Trophoblast cell (in vitro differentiated cells and primary cell): Measurements from ENCODE around the gene DMGDH.
A peak's percentile ranks its signal among the peaks of the same experiment; 100 is the strongest.

Source experiments
- DNase-seq, 2 donors: peaks; one replicate each; pipeline ENCODE4 v3.0.0-alpha.2; 2016
- H2AFZ ChIP-seq: 2 replicates; pipeline ENCODE4 v1.6.1; 2013; ENCODE audit warnings: low read length, moderate library complexity, mild to moderate bottlenecking; ENCODE audit not compliant: insufficient read depth, poor library complexity
- H2AK5ac ChIP-seq: 2 replicates; pipeline ENCODE4 v1.6.1; 2013; ENCODE audit warnings: mild to moderate bottlenecking, low read length
- H2BK120ac ChIP-seq: 2 replicates; pipeline ENCODE4 v1.6.1; 2013; ENCODE audit warnings: low read length, mild to moderate bottlenecking, moderate library complexity; ENCODE audit not compliant: insufficient read depth, poor library complexity
- H2BK12ac ChIP-seq: 2 replicates; pipeline ENCODE4 v1.6.1; 2013; ENCODE audit warnings: mild to moderate bottlenecking, low read length, moderate library complexity
- H2BK5ac ChIP-seq: 2 replicates; pipeline ENCODE4 v1.6.1; 2013; ENCODE audit warnings: low read length, low read depth, moderate library complexity, mild to moderate bottlenecking; ENCODE audit not compliant: poor library complexity
- H3K14ac ChIP-seq: 2 replicates; pipeline ENCODE4 v1.6.1; 2013; ENCODE audit warnings: mild to moderate bottlenecking, low read length
- H3K18ac ChIP-seq: 2 replicates; pipeline ENCODE4 v1.6.1; 2013; ENCODE audit warnings: mild to moderate bottlenecking, low read length
- H3K23ac ChIP-seq: 2 replicates; pipeline ENCODE4 v1.6.1; 2013; ENCODE audit warnings: low read length
- H3K27ac ChIP-seq: 2 replicates; pipeline ENCODE4 v1.5.1; 2013; ENCODE audit warnings: low read depth, mild to moderate bottlenecking, inconsistent platforms, low read length, moderate library complexity
- H3K27me3 ChIP-seq: 2 replicates; pipeline ENCODE4 v1.6.1; 2013; ENCODE audit warnings: inconsistent platforms, mild to moderate bottlenecking, low read length, moderate library complexity; ENCODE audit not compliant: insufficient read depth
- H3K36me3 ChIP-seq, 2 experiments: 1 replicate in 1 of 2; 2 replicates in 1 of 2; pipeline ENCODE4 v1.6.1; 2013; ENCODE audit warnings: low read length in 2 of 2, mild to moderate bottlenecking in 2 of 2, moderate library complexity in 1 of 2; ENCODE audit not compliant: insufficient read depth in 2 of 2, control insufficient read depth in 1 of 2
- H3K4ac ChIP-seq: 2 replicates; pipeline ENCODE4 v1.6.1; 2013; ENCODE audit warnings: low read depth, mild to moderate bottlenecking, low read length, moderate library complexity
- H3K4me1 ChIP-seq, 2 experiments: 1 replicate in 1 of 2; 2 replicates in 1 of 2; pipeline ENCODE4 v1.6.1; 2013; ENCODE audit warnings: low read length in 2 of 2, mild to moderate bottlenecking in 2 of 2, moderate library complexity in 1 of 2; ENCODE audit not compliant: insufficient read depth in 2 of 2, control insufficient read depth in 1 of 2
- H3K4me2 ChIP-seq: 2 replicates; pipeline ENCODE4 v1.6.1; 2013; ENCODE audit warnings: inconsistent platforms, mild to moderate bottlenecking, low read length, moderate library complexity
- H3K4me3 ChIP-seq: 2 replicates; pipeline ENCODE4 v1.5.1; 2013; ENCODE audit warnings: mild to moderate bottlenecking, low read depth, low read length, inconsistent platforms
- H3K79me1 ChIP-seq: one replicate; pipeline ENCODE4 v1.6.1; 2013; ENCODE audit warnings: low read length
- H3K79me2 ChIP-seq: 2 replicates; pipeline ENCODE4 v1.6.1; 2013; ENCODE audit warnings: low read length, mild to moderate bottlenecking; ENCODE audit not compliant: control insufficient read depth, insufficient read depth, poor library complexity
- H3K9ac ChIP-seq: 2 replicates; pipeline ENCODE4 v1.6.1; 2013; ENCODE audit warnings: mild to moderate bottlenecking, low read length
- H3K9me3 ChIP-seq: 2 replicates; pipeline ENCODE4 v1.6.1; 2013; ENCODE audit warnings: low read depth, mild to moderate bottlenecking, control low read depth, inconsistent platforms, low read length; ENCODE audit not compliant: insufficient read depth
- H4K12ac ChIP-seq: 2 replicates; pipeline ENCODE4 v1.6.1; 2013; ENCODE audit warnings: low read depth, mild to moderate bottlenecking, low read length, moderate library complexity
- H4K8ac ChIP-seq: 2 replicates; pipeline ENCODE4 v1.6.1; 2013; ENCODE audit warnings: low read depth, mild to moderate bottlenecking, low read length, moderate library complexity
- H4K91ac ChIP-seq: one replicate; pipeline ENCODE4 v1.6.1; 2013; ENCODE audit warnings: low read depth, mild to moderate bottlenecking, low read length, moderate library complexity
- WGBS: extraction: QIAGEN DNeasy Blood & Tissue Kit; methylation state at CpG from one replicate; pipeline ENCODE4 v1.1.7; 2013; ENCODE audit warnings: missing lambda C conversion rate; ENCODE audit not compliant: insufficient read length, insufficient coverage; ENCODE audit errors: extremely low coverage; 5-methylcytosine and 5-hydroxymethylcytosine counted together

DMGDH gene

DNA sequence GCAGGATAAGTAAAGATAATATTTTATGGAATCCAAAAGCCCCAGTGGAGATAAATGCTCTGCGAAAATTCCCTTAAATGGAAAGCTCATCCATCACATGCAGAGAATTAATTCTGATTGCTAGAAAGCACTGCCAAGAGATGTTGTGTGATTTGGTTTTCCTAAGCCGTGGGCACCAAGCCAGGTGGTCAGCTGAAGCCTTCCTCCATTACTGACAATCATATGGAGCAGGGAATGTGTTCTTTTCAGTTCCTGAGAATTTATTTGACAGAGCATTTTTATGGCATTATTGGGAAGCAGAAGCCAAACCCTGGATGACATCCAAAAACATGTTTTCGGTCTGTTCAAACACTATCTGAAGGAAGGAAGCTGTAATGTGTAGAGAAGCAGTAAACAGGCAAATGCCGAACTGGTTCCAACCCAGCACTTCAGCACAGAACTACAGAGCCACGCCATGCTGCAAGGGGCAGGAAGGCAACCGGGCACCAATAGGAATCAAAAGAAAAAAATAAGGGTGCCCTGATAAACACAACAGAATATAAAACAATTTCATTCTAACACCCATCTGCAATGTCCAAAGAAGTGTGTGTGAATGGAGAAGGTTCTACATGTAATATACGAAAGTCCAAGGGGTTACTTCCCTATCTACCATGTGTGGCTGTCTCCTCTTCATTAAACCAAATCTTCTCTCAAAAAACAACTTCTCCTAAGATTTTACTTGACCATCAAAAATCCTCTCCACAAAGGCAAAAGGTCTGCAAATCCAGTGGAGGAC lies 96.6 kb downstream of the DMGDH start:
- H2BK120ac ChIP-seq = no peak overlapping the region
- H3K9ac ChIP-seq = no peak overlapping the region
- H3K27me3 ChIP-seq = no peaks in the 10 kb centered on the region
- H2AFZ ChIP-seq = no peak overlapping the region
- H3K4me1 ChIP-seq = no peaks in the 10 kb centered on the region
- H3K36me3 ChIP-seq = no peaks in the 10 kb centered on the region
- no peak overlapping the region for H3K27ac ChIP-seq
- no peak overlapping the region for H3K18ac ChIP-seq
- H3K79me1 ChIP-seq = no peaks in the 10 kb centered on the region
- no peak overlapping the region for H3K4me2 ChIP-seq
- no peaks in the 10 kb centered on the region for H3K9me3 ChIP-seq
- WGBS = no CpG with 5 or more reads among the region's 7 CpGs
- no peak for DNase-seq
- H3K14ac ChIP-seq = no peak overlapping the region
- H3K23ac ChIP-seq = no peak overlapping the region
- no peak overlapping the region for H4K8ac ChIP-seq
- no peak overlapping the region for H2AK5ac ChIP-seq
- no peak overlapping the region for H4K12ac ChIP-seq
- no peak overlapping the region for H3K4ac ChIP-seq
- H2BK12ac ChIP-seq = no peak overlapping the region
- no peaks in the 10 kb centered on the region for H3K79me2 ChIP-seq
- H4K91ac ChIP-seq = no peak overlapping the region
- no peak overlapping the region for H3K4me3 ChIP-seq
- H2BK5ac ChIP-seq = no peak overlapping the region

DNA sequence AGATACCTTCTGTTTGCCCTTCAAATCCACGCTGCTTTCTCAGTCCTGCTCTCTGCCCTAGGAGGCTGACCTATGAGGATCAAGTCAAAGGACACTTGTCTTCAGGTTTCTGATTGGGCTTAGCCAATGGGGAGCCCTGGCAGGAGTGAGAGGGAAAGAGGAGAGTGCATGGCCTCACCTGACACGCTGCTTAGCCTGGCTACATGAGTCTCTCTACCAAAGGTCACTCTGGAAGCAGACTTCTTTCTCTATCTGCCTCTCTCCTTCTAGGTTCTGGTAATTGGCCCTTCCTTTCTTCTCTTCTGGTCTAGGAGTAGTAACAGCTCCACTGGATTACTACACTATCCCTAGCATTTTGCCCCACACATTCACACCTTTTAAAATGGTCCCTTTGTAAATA lies 97.5 kb downstream of the DMGDH start:
- no peak overlapping the region for H4K8ac ChIP-seq
- H3K9ac ChIP-seq = no peak overlapping the region
- no CpG with 5 or more reads among the region's 2 CpGs for WGBS
- no peak overlapping the region for H3K4ac ChIP-seq
- H2AFZ ChIP-seq = no peak overlapping the region
- no peak overlapping the region for H2BK5ac ChIP-seq
- H3K14ac ChIP-seq = no peak overlapping the region
- H3K36me3 ChIP-seq = no peaks in the 10 kb centered on the region
- DNase-seq = no peak
- no peak overlapping the region for H4K12ac ChIP-seq
- H3K27ac ChIP-seq = no peak overlapping the region
- no peak overlapping the region for H3K4me3 ChIP-seq
- no peak overlapping the region for H3K23ac ChIP-seq
- no peak overlapping the region for H3K18ac ChIP-seq
- no peak overlapping the region for H3K4me2 ChIP-seq
- H3K79me1 ChIP-seq = no peaks in the 10 kb centered on the region
- no peak overlapping the region for H4K91ac ChIP-seq
- no peak overlapping the region for H2BK120ac ChIP-seq
- H3K79me2 ChIP-seq = no peaks in the 10 kb centered on the region
- H3K4me1 ChIP-seq = no peaks in the 10 kb centered on the region
- no peaks in the 10 kb centered on the region for H3K27me3 ChIP-seq
- H2BK12ac ChIP-seq = no peak overlapping the region
- no peak overlapping the region for H2AK5ac ChIP-seq
- H3K9me3 ChIP-seq = no peaks in the 10 kb centered on the region

GRCh38 chr5:78968781-78969180 lies 100.7 kb downstream of the DMGDH start:
- Histone ChIP-seq H3K79me1 (no peaks in the 10 kb centered on the region), H3K79me2 (no peaks in the 10 kb centered on the region), H3K4me1 (no peaks in the 10 kb centered on the region), H3K14ac (no peak overlapping the region), H2AK5ac (no peak overlapping the region), H2BK5ac (no peak overlapping the region), H2BK120ac (no peak overlapping the region), H3K23ac (no peak overlapping the region), H3K36me3 (no peaks in the 10 kb centered on the region), H2BK12ac (no peak overlapping the region), H3K4me3 (no peak overlapping the region), H4K12ac (no peak overlapping the region), H3K27me3 (no peaks in the 10 kb centered on the region), H2AFZ (no peak overlapping the region), H3K9ac (no peak overlapping the region), H3K27ac (no peak overlapping the region), H4K91ac (no peak overlapping the region), H3K18ac (no peak overlapping the region), H3K9me3 (no peaks in the 10 kb centered on the region), H4K8ac (no peak overlapping the region), H3K4me2 (no peak overlapping the region), H3K4ac (no peak overlapping the region)
- no CpG with 5 or more reads among the region's 5 CpGs for WGBS
- no peak for DNase-seq

GRCh38 chr5:78964889-78965288 lies 104.6 kb downstream of the DMGDH start:
- no peaks in the 10 kb centered on the region for H3K79me2 ChIP-seq
- H3K79me1 ChIP-seq = no peaks in the 10 kb centered on the region
- H3K9me3 ChIP-seq = no peaks in the 10 kb centered on the region
- H3K4ac ChIP-seq = no peak overlapping the region
- H4K8ac ChIP-seq = no peak overlapping the region
- no peak overlapping the region for H4K12ac ChIP-seq
- no peaks in the 10 kb centered on the region for H3K4me1 ChIP-seq
- no peak overlapping the region for H2BK120ac ChIP-seq
- DNase-seq = peak in 1 of 2 donors; percentile 73
- H3K4me3 ChIP-seq = no peak overlapping the region
- H3K9ac ChIP-seq = no peak overlapping the region
- H2BK5ac ChIP-seq = no peak overlapping the region
- H3K27ac ChIP-seq = no peak overlapping the region
- H3K36me3 ChIP-seq = no peaks in the 10 kb centered on the region
- H2BK12ac ChIP-seq = no peak overlapping the region
- no CpG with 5 or more reads among the region's 2 CpGs for WGBS
- H4K91ac ChIP-seq = no peak overlapping the region
- H3K27me3 ChIP-seq = no peaks in the 10 kb centered on the region
- H3K23ac ChIP-seq = no peak overlapping the region
- H3K4me2 ChIP-seq = no peak overlapping the region
- no peak overlapping the region for H3K18ac ChIP-seq
- H2AFZ ChIP-seq = no peak overlapping the region
- no peak overlapping the region for H2AK5ac ChIP-seq
- H3K14ac ChIP-seq = no peak overlapping the region
